Neural crest cell (in vitro differentiated cells): Measurements from ENCODE around the gene ISM1. TPM values are rescaled to one million over a fixed set of nuclear protein-coding genes. Genes with fewer than 3 reads are reported as not detected.

Source experiments
- DNase-seq: peaks from one replicate; pipeline ENCODE4 v3.0.0; 2021; ENCODE audit warnings: low read depth, mixed read lengths, low spot score
- H3K27ac Mint-ChIP-seq: one replicate; pipeline ENCODE4 v1.8.0; 2021; ENCODE audit warnings: mild to moderate bottlenecking, mixed read lengths; ENCODE audit not compliant: unreplicated experiment
- H3K27me3 Mint-ChIP-seq: 2 replicates; pipeline ENCODE4 v1.8.0; 2021; ENCODE audit warnings: low read depth, mild to moderate bottlenecking, mixed read lengths
- H3K36me3 Mint-ChIP-seq: 2 replicates; pipeline ENCODE4 v1.8.0; 2021; ENCODE audit warnings: low read depth, mild to moderate bottlenecking, mixed read lengths
- H3K4me1 Mint-ChIP-seq: 2 replicates; pipeline ENCODE4 v1.8.0; 2021; ENCODE audit warnings: mixed read lengths
- H3K4me3 Mint-ChIP-seq: one replicate; pipeline ENCODE4 v1.8.0; 2021; ENCODE audit warnings: mild to moderate bottlenecking, mixed read lengths
- H3K9me3 Mint-ChIP-seq: 2 replicates; pipeline ENCODE4 v1.8.0; 2021; ENCODE audit warnings: mixed read lengths
- total RNA-seq: library from RNA; stranded (reverse); gene quantifications from 2 replicates; pipeline ENCODE4 v1.2.1, GENCODE V29; 2021
- TF ChIP-seq, protein P1 (sequence below): fragments of 200-600 bp; sonication (generic); conservative IDR thresholded peaks from 2 replicates; pipeline ENCODE4 v1.5.0; 2021; ENCODE audit warnings: antibody characterized with exemption, mild to moderate bottlenecking

The ISM1 gene
- total RNA-seq, 1 donor from 2014 or later, result 0.33 TPM

DNA sequence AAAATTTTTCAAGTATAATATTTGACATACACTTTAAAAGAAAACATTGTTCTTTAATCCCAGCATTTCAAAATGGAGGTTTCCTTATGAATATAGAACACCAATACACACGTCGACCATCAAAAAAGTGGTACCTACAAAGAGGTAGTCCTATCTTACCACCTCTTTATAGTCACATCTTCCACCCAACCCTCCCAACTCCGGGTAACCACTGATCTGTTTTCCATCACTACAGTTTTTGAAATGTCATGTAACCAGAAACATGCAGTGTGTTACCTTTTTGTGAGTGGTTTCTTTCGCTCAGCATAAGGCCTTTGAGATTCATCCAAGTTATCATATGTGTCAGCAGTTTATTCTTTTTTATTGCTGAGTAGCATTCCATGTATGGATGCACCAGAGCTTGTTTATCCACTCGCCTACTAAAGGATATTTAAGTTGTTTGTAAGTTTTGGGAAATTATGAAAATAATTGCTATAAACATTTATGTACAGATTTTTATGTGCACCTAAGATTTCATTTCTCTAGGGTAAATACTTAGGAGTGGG, 104.8 kb downstream of the ISM1 start:
- Mint-ChIP-seq H3K36me3 (peaks cover 6% of the 10 kb centered on the region), H3K9me3 (peaks cover 9% of the 10 kb centered on the region), H3K4me1 (no peaks in the 10 kb centered on the region), H3K27me3 (no peaks in the 10 kb centered on the region), H3K27ac (no peak overlapping the region), H3K4me3 (no peak overlapping the region)
- TF ChIP-seq, protein P1, sequence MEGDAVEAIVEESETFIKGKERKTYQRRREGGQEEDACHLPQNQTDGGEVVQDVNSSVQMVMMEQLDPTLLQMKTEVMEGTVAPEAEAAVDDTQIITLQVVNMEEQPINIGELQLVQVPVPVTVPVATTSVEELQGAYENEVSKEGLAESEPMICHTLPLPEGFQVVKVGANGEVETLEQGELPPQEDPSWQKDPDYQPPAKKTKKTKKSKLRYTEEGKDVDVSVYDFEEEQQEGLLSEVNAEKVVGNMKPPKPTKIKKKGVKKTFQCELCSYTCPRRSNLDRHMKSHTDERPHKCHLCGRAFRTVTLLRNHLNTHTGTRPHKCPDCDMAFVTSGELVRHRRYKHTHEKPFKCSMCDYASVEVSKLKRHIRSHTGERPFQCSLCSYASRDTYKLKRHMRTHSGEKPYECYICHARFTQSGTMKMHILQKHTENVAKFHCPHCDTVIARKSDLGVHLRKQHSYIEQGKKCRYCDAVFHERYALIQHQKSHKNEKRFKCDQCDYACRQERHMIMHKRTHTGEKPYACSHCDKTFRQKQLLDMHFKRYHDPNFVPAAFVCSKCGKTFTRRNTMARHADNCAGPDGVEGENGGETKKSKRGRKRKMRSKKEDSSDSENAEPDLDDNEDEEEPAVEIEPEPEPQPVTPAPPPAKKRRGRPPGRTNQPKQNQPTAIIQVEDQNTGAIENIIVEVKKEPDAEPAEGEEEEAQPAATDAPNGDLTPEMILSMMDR, result no peak
- no peak for DNase-seq

DNA sequence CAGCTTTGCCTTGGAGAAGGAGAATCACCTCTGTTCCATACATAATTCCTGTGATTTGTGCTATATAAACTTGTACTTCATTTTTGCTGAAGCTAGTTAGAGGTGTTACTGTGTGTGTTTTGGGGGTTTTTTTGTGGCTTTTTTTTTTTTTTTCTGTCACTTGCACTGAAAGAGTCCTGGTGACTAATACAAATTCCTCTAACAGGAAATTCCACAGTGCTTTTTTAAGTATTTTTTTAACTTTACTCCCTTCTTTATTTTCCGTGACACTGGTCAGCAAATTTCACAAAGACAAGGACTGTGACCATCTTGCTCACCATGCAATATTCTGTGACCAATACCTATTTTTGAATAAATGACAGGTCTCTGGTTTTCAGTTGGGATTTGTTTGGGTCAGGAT, 110.5 kb downstream of the ISM1 start:
- no peaks in the 10 kb centered on the region for H3K27me3 Mint-ChIP-seq
- H3K4me3 Mint-ChIP-seq, result no peak overlapping the region
- H3K9me3 Mint-ChIP-seq, result peaks cover 9% of the 10 kb centered on the region
- TF ChIP-seq, protein P1, result no peak
- no peak overlapping the region for H3K27ac Mint-ChIP-seq
- DNase-seq, result no peak
- peaks cover 6% of the 10 kb centered on the region for H3K36me3 Mint-ChIP-seq
- H3K4me1 Mint-ChIP-seq, result no peaks in the 10 kb centered on the region

GRCh38 chr20:13333036-13333435, 112.0 kb downstream of the ISM1 start:
- Mint-ChIP-seq H3K27ac (no peak overlapping the region), H3K9me3 (peaks cover 2% of the 10 kb centered on the region), H3K4me1 (no peaks in the 10 kb centered on the region), H3K27me3 (no peaks in the 10 kb centered on the region), H3K36me3 (peaks cover under 1% of the 10 kb centered on the region), H3K4me3 (no peak overlapping the region)
- no peak for DNase-seq
- TF ChIP-seq, protein P1, result no peak

DNA sequence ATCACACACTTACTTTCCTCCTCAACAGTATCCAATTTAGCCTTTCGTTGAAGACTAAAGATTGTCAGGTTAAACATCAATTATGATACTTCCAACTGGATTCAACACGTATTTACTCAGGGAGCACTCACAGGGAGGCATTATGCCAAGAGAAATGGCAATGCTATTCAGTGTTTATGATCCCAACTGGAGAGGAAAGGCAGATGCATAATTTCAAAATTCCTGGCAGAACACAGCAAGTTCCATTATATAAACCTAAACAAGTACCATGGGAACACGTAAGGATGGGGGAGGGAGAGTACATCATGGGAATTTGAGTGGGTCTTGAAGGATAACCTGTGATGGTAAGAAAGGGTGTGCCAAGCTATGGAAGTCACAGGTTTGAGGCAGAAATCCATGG, 112.7 kb downstream of the ISM1 start:
- H3K36me3 Mint-ChIP-seq, result no peaks in the 10 kb centered on the region
- no peaks in the 10 kb centered on the region for H3K9me3 Mint-ChIP-seq
- DNase-seq, result no peak
- H3K4me3 Mint-ChIP-seq, result no peak overlapping the region
- H3K4me1 Mint-ChIP-seq, result no peaks in the 10 kb centered on the region
- H3K27me3 Mint-ChIP-seq, result no peaks in the 10 kb centered on the region
- TF ChIP-seq, protein P1, result no peak
- no peak overlapping the region for H3K27ac Mint-ChIP-seq

DNA sequence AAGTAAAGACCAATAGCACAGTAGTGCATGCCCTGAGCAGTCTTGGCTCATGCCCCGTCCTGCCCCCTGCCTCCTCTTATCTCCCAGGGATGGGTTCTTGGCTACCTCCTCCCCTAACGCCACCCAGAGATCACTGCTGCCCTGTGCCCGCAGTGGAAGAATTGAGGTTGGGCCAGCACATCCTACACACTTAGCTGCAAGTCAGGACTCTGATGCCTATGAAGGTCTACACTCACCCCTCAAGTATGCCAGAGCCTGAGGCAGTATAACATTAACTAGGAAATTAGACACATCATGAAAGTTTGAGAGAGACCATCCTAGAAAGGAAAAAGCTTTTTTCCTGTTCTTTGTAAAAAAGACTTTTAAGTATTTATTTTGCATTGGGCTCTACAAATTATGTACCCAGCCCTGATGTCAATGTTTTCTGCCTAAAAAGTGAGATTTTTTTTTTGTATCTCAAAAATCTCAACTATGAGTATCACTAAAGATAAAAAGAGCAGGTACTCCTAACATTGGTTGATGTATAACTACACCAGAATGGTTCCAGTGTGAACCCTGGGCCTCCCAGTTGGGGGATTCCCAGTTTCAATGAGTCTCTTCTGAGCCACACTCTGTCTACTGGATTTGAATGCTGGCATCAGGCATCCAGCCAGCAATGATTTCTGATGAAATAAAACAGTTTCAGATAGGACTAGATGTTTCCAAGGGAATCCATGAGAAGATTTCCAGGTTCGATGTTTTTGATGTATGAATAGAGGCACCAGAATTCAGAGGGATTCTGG, 115.4 kb downstream of the ISM1 start:
- H3K4me1 Mint-ChIP-seq, result no peaks in the 10 kb centered on the region
- no peaks in the 10 kb centered on the region for H3K9me3 Mint-ChIP-seq
- H3K36me3 Mint-ChIP-seq, result no peaks in the 10 kb centered on the region
- no peaks in the 10 kb centered on the region for H3K27me3 Mint-ChIP-seq
- H3K27ac Mint-ChIP-seq, result peak overlapping the region; percentile 52
- H3K4me3 Mint-ChIP-seq, result no peak overlapping the region
- no peak for DNase-seq
- TF ChIP-seq, protein P1, result no peak
